NCI-H2081 treated with DMSO at 0.1 percent for 48 hours (cell line): ENCODE measurements around the gene OSBPL6.

ENCODE experiments used
- DNase-seq: peaks from one replicate; lab custom pipeline; 2025; lab: John Stamatoyannopoulos, UW

The OSBPL6 gene

DNA sequence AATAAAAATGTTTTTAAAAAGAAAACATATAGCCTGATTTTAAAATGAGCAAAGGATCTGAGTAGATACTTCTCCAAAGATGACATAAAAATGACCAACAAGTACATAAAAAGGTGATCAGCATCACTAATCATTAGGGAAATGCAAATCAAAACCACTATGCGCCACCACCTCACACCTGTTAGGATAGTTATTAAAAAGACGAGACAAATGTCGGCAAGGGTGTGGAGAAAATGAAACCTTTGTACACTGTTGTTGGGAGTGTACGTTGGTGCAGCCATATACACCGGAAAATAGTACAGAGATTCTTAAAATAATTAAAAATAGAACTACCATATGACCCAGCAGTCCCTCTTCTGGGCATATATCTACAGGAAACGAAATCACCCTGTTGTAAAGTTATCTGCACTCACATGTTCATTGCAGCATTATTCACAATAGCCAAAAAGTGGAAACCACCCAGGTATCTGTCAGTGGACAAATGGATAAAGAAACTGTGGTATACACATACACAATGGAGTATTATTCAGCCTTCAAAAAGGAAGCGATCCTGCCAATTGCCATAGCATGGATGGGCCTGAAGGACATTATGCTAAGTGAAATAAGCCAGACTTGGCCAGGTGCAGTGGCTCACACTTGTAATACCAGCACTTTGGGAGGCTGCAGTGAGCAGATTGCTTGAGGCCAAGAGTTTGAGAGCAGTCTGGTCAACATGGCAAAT is 165.0 kb downstream of the OSBPL6 start:
- DNase-seq, result no peak

DNA sequence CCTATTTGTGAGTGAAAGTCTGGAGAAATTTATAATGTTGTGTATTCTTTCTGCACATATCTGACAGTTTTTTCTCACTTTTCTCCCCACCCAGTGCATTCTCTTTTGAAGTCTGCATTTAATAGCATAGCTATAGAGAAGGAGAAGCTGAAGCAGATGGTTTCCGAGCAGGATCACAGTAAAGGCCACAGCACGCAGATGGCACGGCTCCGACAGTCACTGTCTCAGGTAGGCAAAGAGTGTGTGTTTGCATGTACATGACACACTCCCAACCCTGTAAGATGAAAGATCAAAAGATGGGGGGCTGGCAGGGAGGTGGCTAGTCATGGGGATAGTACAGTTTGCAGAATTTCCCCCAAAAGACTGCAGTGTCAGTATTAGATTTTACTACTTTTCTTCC is 167.3 kb downstream of the OSBPL6 start:
- no peak for DNase-seq

DNA sequence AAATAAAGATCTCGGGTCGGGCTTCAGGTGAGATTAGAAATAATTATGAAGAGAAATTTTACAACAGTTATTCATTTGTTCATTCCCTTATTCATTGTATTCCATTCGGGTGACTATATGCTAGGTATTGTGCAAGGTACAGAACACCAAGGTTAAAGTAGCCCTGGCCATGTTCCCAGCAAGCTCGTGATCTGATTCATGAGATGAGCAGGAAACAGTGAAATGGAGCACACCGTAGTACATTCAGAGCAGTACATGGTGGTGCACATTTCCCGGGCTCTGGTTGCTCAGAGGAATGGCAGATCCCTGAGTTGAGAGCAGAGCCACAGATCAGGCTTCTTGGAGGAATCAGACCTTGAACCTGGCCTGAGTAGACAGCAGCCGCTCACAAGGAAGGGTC is 168.9 kb downstream of the OSBPL6 start:
- no peak for DNase-seq

DNA sequence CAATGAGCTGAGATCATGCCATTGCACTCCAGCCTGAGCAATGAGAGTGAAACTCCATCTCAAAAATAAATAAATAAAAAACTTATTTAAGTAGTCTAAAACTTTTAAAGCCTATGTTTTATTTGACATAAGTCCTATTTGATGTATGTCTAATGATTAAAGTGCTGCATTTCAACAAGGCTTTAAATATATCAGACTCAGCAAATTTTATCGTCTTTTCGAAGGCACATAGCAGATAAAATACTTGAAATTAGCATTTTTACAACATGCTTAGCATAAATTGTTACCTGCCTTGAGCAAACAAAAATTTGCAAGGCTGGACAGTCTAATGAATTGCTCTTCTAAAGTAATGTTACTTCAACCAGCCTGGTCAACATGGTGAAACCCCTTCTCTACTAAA is 170.8 kb downstream of the OSBPL6 start:
- no peak for DNase-seq

- DNase-seq, result no peak
Observed at GRCh38 chr2:178366412-178366811, 172.1 kb downstream of the OSBPL6 start.

DNA sequence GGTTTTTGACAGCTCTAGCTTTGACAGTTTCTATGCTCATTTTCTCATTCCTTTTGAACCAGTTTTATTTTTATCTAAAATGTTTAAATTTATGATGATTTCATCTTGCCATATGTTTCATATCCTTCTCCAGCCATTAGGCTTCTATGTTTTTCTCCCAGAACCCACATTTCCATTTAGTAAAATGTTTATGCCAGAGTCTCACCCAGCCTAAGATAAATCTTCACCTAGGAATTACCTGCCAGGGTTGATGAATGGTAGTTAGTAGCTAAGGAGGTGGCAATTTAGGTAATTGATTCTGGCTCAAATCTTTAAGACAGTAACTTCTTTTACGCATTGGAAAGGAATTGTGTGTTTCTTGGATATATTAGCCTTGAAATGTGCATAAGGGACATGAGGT is 173.0 kb downstream of the OSBPL6 start:
- DNase-seq, result no peak

- DNase-seq, result no peak
Observed at GRCh38 chr2:178374865-178375264, 180.6 kb downstream of the OSBPL6 start.

- no peak for DNase-seq
Observed at GRCh38 chr2:178377046-178377445, 182.7 kb downstream of the OSBPL6 start.

DNA sequence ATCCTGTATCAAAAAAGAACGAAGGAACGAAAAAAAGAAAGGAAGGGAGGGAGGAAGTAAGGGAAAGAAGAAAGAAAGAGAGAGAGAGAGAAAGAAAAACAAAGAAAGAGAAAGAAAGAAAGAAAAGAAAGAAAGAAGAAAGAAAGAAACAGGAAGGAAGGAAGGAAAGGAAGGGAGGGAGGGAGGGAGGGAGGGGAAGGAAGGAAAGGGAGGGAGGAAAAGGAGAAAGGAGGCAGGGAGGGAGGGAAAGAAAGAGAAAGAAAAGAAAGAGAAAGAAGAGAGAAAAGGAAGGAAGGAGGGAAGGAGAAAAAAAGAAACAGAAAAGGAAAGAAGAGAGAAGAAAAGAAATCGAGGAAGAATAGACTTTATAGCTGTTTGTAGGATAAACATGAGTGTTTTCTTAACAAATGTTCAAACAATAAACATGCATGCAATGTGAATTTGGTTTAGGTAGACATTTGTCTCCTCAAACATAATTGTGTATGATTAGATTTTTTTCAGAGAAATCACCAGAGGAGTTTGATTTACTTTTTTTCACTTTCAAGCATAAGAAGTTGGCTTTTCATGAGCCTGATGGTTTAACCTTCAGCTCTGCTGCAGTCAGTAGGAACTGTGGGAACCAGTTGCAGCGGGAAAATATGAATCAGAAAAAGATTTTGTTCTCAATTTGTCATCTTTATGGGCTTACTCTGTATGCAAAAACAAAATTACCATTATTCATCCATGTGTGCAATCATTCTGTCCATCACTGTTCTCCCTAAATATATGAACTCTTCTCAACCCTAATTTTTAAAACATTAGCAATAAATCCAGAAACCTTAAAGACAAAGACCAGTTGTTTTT is 185.1 kb downstream of the OSBPL6 start:
- no peak for DNase-seq

- no peak for DNase-seq
Observed at GRCh38 chr2:178380763-178381162, 186.5 kb downstream of the OSBPL6 start.

DNA sequence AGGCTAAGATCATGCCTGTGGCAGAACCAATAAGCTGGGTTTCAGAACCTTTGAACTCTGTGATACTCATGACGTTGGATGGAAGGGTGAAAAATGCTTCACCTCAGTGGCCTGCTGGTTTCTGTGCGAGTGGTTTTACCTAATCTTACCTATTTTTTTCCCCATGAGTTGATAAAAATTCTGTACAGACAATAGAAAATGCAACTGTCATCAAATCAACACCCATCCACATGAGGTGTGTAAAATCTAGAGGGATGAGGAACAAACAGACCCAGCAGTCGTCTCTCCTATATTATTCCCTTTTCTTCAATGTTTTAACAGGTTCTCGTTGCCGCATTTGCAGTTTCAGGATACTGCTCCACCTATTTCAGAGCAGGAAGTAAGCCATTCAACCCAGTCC is 189.4 kb downstream of the OSBPL6 start:
- no peak for DNase-seq

- no peak for DNase-seq
Observed at GRCh38 chr2:178385595-178386148, 191.4 kb downstream of the OSBPL6 start.

- no peak for DNase-seq
Observed at GRCh38 chr2:178386986-178387597, 192.8 kb downstream of the OSBPL6 start.

GRCh38 chr2:178388287-178388686 is 194.0 kb downstream of the OSBPL6 start:
- DNase-seq, result no peak

GRCh38 chr2:178391701-178392100 is 197.4 kb downstream of the OSBPL6 start:
- DNase-seq, result no peak

DNA sequence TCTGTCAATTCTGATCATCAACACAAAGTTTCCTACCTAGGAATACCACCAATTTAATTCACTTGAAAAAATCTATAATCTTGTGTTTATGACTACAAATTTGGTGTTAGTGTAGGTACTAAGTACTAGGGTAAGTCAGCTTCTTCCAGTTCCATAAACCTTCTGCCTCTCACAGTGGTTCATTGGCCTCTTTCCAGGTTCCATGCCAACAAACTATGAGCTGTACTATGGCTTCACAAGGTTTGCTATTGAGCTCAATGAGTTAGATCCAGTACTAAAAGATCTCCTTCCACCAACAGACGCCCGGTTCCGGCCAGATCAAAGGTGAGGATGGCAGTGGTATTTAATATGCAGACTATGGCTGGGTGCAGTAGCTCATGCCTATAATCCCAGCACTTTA is 197.9 kb downstream of the OSBPL6 start:
- no peak for DNase-seq

DNA sequence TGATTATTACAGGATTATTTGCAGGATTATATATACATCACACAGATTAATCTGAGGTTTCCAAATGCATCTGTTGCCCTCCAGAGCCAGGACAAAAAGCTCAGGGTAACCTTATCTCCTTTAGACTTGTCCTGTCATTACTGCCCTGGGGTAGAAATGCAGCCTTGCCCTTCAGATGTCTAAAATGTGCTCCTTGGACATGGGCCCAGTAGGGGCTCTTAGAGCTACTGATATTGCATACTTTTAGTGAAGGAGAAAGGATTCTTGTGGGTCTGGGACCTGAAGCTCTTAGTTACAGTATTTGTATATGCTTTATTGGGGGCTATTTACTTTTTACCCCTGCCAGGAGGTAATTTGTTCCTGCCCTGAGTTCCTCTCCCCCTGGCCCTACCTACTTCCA is 200.5 kb downstream of the OSBPL6 start:
- DNase-seq, result no peak

DNA sequence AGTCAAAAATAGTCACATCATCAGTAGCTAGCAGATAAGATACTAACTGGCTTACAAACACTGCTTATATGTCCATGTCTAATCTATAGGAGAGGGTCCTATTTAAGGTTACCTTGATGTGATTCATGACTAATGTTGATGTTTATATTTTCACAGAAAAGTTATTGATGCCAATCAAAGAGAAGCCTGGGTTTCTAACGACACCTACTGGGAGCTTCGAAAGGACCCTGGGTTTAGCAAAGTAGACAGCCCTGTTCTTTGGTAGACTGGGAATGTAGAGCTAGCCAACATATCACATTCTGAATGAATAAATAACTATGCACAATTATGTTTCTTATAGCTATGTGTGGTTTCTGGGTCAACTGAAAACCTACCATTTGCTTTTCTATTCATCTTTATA is 201.0 kb downstream of the OSBPL6 start:
- no peak for DNase-seq

DNA sequence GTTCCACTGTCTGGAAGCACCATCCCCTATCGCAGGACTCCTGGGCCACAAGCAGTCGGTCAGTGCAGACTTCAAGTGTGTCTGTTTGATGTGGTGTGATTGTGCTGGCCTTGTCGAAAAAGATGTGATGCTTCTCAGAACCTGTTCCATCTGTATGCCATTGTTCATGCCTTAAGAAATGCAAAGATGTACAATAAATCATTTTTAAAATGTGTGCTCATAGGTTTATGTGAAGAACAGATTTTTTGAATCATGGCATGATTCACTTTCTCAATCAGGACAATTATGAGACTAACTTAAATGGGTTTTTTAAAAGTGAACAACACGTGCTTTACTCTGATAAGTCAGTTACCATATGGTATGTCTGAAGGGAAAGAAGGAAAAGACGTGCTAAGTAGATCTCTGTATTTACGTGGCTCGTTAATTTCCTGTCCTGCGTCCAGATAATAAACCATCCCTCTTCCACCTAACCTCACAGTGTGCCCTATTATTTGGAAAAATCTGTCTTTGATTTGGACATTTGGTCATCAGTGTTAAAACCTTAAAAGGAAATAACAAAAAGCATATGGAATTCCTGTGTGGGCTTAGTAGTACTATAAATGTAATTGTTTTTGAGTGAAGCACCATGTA is 201.7 kb downstream of the OSBPL6 start:
- no peak for DNase-seq

GRCh38 chr2:178397002-178397605 is 202.8 kb downstream of the OSBPL6 start:
- peak; percentile 22 for DNase-seq

- no peak for DNase-seq
Observed at GRCh38 chr2:178401994-178402437, 207.7 kb downstream of the OSBPL6 start.
